ENCODE data around the gene PBXIP1.
"Not testable (repeated sequence)": the region's sequence is repeated elsewhere in the genome, so short reads cannot be mapped to it uniquely, and the experiment has no call there.

GRCh38 chr1:154986736-154987135 lies 30.8 kb upstream of the PBXIP1 start:
- TF ChIP-seq POLR2A (IDR thresholded peaks at IDR 0.05), result not testable (repeated sequence)
- TF ChIP-seq, protein P1, sequence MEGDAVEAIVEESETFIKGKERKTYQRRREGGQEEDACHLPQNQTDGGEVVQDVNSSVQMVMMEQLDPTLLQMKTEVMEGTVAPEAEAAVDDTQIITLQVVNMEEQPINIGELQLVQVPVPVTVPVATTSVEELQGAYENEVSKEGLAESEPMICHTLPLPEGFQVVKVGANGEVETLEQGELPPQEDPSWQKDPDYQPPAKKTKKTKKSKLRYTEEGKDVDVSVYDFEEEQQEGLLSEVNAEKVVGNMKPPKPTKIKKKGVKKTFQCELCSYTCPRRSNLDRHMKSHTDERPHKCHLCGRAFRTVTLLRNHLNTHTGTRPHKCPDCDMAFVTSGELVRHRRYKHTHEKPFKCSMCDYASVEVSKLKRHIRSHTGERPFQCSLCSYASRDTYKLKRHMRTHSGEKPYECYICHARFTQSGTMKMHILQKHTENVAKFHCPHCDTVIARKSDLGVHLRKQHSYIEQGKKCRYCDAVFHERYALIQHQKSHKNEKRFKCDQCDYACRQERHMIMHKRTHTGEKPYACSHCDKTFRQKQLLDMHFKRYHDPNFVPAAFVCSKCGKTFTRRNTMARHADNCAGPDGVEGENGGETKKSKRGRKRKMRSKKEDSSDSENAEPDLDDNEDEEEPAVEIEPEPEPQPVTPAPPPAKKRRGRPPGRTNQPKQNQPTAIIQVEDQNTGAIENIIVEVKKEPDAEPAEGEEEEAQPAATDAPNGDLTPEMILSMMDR (IDR thresholded peaks at IDR 0.05), result not testable (repeated sequence)
